SKM-1 treated with dmso at 0.1 percent for 144 hours (cell line): ENCODE measurements around the gene CREB3L4.

Source experiments
- DNase-seq: peaks from one replicate; lab custom pipeline; 2025; ENCODE audit not compliant: unreplicated experiment; lab: John Stamatoyannopoulos, UW

The CREB3L4 gene

DNA sequence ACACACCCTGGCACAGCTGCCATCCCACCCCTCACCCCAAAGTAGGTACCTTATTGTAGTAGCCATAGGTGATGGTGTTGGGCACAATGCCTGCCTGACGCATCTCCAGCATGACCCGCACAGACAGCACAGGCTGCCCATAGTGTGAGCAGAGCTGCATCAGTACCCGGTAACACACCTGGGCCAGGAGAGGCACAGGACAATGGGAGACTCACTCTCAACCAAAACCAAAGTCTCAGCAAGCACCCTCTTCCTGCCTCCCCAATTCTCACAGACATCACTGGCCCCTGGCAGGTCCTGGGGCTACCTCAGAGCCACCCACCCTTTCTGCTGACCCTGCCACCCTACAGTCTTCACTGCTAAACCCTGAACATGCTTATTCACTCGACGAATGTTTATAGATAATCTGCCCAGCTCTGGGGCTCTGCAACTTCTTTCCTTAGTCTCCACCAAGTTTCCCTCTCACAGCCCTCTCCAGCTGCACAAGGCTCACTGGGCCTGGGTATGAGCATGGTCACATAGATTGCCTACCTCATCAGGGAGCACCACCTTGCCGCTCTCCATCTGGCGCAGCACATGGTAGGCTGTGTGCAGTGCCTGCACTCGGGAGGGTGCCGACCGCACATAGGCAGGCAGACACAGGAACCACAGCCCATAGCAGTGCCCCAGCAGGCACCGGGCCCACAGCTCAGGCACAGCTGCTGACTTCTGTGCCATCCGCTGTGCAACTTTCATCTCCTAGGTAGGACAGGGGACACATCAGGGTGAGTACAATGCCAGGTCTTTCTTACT is 31.5 kb upstream of the CREB3L4 start:
- no peak for DNase-seq

DNA sequence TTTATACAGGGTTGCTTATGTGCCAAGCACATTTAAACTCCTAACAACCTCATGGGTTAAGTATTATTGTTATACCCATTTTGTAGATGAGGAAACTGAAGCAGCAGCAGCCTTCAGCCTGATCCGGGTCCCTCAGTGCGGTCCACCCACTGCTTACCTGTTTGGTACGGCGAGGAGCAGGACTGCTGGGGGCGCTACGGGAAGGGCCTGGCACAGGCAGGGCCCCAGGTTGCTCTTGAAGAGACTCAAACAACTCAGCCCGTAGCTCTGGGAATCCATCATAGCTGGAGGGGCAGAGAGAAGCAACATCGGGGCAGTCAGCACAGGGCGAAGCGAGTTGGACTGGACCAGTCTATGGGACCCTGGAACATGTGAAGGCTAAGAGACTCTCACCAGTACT is 30.4 kb upstream of the CREB3L4 start:
- DNase-seq, result no peak

DNA sequence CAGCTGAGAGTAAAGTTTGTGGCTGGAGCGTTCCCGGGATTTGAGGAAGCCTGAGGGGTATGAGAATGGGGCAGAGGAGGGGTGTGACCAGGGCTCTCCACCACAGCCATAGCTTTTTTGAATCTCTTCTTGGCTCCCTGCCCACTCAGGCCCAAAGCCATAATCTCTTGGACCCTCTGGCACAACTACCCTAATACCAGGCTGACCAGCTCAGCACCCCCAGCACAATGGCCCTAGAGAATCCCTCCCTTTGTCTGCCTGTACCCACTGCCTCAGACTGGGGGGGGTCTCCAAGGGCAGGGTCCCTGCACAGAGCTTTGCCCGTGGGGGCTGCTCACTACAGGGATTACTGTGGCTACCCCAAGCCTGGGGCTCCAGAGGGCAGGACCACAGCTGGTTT is 28.7 kb upstream of the CREB3L4 start:
- DNase-seq, result no peak

DNA sequence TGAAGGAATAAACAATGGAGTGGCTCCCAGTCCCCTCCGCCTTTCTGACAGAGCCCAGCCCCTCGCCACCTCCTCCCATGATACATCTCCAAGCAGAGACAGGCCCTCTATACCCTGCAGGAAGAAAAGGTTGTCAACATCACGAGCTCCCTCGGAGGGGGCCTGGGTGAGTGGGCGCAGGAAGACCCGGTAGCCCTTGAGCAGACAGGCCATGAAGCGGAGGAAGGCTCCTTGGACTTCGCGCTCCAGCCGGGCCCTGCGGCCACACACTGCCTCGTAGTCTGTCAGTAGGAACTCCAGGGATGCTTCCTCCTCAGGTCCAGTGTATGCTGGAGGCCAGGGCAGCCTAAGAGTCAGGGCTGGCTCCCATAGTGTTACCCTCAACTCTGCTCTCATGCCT is 28.2 kb upstream of the CREB3L4 start:
- no peak for DNase-seq

DNA sequence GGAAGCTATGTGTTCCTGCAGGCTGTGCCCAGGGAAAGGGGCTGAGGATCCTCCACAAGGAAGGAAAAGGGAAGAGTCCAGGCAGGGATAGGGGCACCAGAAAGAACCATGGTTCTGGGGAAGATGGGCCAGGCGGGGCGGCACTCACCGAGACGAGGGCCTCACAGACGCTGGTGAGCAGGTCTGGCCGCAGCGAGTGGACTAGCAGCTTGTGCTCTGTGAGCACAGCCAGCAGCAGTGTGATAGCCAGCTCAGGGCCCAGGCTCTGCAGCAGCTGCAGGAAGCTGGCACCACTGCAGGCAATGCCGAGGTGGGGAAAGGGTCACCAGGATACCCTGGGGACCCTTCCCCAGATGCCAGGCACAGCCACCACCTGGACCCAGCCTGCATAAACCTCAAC is 26.9 kb upstream of the CREB3L4 start:
- no peak for DNase-seq

DNA sequence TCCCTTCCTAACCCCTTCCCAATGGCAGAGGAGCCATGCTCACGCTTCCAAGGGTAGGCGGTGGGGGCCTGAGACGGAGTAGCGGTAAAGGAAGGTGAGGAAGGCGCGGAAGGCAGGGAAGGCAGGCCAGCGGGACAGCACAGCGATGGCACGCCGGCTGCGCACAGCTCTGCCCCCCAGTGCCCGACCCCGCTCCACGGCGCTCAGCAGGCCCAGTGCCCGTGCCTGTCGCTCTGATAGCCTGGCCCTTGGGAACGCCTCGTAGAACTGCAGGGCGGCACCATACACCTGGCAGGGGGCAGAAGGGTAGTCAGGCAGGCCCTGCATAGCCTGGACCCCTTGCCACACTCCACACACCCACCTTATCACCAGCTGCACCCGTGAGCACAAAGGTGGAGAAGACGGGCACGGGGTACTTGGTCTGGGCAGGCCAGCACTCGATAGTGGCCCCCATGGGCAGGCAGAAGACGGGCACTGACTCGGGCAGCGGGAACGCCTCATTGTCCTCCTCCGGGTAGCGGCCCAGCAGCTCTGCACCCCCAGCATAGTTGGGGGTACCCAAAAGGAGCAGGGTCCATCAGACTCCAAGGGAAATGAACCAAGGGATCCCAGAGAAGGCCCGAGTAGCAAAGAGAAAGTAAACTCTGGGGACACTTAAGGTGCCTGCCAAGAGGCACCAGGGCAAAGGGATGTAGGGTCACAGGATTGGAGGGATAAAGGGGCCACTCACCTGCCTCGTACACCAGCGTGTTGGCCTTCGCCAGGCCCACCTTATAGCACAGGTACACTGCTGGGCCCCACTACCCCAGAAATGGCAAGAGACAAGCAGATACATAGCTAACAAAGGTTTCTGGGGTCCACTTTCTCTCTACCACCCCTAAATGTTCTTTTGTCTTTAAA is 25.6 kb upstream of the CREB3L4 start:
- no peak for DNase-seq

DNA sequence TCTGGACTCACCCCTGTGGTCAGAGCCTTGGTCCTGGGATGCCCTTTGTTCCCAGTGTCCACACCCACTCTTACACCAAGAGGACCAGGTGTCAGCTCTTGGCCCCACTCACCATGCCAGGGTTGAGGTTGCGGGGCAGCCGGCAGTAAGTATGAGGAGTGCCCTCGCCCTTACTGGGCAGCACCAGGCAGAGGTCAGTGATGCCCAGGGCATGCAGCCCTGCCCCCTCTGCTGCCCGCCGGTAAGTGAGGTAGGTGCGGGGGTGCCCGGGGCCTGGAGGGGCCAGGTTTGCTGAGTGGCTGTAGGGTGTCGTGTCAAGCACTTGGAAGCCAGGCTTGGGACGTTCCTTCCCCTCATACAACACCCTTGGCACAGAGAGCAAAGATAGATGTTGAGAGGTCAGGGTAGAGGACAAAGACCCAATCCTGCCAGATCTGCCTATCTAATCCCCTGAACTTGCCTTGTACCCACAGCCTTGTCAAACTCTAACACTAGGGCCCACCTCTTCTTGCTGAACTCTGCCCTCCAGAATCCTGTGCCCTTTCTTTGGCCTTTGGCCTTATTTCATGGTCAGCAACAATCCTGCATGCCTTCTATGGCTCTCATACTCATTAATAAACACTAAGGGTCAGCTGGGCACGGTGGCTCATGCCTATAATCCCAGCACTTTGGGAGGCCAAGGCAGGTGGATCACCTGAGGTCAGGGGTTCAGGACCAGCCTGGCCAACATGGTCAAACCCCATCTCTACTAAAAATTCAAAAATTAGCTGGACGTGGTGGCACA is 24.7 kb upstream of the CREB3L4 start:
- no peak for DNase-seq

DNA sequence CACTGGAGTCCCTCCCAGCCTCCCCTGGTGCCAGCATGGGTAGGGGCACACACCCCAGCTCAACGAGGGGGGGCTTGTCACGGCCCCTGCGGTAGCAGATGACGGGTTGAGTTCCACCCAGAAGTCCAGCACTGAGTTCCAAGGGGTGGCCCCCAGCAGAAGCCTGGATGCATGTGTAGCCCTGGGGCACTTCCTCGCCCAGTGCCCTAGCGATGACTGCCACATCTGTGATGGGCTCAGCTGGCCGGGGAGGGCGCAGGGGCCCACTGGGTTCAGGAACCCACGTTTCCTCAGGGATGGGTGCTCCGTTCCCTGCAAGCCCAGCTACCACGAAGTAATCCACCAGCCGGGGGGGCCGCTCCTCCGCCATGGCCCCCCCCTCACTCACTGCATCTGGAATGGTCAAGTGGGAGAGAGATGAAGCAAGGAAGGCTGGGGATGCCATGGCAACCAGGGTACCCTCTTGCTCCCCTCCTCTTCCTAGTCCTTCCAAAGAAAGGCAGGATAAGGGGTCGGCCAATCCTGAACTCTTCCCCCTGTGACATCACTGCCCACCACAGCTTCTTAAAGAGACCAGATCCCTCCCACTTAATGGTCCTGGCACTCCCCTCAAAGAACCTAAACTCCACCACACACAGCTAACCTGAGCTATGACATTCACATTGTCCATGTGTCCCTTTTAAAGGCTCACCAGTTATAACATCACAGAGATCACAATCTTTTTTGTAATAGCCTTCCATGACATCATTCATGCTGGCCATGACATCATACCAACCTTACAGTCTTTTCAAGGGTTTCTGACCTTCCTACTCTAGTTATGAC is 23.5 kb upstream of the CREB3L4 start:
- peak; percentile 24 for DNase-seq

GRCh38 chr1:153944827-153945117 is 22.9 kb upstream of the CREB3L4 start:
- DNase-seq, result no peak

DNA sequence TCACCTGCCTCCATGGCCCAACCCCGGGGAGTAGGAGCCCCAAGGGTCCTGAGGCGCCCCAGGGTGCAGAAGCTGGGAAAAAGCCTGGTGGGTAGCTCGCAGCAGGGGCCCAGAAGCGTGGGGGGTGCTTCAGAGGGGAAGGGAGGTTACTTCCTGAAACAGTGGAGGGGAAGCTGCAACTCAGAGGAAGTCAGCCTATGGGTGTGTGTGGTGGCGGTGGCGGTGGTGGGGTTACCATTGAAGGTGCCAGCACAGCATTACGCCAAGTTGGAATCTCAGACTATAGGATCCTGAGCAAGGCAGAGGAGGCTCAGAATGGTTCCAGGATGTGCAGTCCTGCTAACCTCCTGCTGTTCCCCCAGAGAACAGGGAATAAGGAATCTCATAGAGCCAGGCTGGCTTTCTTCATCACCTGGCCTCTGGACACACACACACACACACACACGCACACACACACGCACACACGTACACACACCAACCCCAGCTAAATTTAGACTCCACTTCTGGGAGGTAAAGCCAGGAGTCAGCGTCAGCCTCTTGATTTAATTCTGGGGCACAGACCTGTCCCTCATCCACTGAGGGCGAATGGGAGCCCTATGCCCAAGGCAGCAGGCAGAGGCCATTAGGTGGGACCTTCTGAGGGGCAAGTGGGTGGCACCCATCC is 22.4 kb upstream of the CREB3L4 start:
- peak; percentile 97 for DNase-seq

GRCh38 chr1:153945795-153946621 is 21.7 kb upstream of the CREB3L4 start:
- peak; percentile 99 for DNase-seq

DNA sequence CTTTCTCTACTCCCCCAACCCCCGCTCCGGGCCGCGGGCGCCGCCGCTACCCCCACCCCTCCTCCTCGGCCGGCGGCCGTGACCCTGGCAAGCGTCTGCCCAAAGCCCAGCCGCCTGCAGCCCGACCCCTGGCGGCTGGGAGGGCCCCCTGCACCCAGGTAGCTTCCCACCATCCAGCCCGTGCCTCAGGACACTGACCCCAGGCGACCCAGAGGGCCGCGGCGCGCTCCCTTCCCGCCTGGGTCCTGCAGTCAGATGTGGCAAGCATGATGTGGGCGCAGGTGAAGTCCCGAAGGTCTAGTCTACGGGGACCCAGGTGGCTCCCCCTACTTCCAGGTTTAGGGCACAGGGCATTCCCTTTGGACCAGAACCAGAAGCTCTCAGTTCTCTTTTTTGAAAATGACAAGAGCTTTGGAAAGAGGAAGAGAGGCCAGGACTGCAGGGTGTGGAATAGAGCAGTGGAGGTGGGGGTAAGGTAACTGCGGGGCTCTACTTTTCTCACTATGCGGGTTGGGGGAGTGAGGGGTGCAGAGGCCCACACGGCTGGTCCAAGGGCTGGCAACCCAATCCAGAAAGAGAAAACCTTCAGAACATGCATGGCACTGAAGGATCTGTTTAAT is 21.0 kb upstream of the CREB3L4 start, which contains the start of gene DENND4B:
DENND4B (minus strand) TSS at position 97 of the 620 bp plus-strand sequence. CDS start 2,344 bp downstream, outside the sequence.
- peak; percentile 97 for DNase-seq

DNA sequence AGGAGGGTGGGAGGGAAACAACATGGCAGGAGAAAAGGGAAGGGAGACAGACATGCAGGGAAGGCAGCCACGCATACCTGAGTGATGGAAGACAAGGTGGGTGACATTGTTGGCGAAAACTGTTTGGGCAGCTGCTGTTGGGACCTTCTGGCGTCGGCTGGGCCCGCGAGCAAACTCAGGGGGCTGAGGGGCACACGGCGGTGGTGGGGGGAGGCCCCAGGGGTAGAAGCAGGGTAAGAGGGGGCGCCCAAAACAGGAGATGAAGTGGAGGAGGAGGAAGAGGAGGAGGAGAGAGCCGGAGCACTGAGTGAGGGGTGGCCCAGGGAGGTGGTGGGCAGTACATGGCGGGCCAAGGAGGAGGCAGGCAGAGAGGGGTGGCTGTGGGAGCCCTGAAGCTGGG is 16.5 kb upstream of the CREB3L4 start:
- DNase-seq, result no peak

GRCh38 chr1:153951801-153952200 is 15.9 kb upstream of the CREB3L4 start:
- no peak for DNase-seq

GRCh38 chr1:153953859-153954365 is 13.8 kb upstream of the CREB3L4 start:
- no peak for DNase-seq

DNA sequence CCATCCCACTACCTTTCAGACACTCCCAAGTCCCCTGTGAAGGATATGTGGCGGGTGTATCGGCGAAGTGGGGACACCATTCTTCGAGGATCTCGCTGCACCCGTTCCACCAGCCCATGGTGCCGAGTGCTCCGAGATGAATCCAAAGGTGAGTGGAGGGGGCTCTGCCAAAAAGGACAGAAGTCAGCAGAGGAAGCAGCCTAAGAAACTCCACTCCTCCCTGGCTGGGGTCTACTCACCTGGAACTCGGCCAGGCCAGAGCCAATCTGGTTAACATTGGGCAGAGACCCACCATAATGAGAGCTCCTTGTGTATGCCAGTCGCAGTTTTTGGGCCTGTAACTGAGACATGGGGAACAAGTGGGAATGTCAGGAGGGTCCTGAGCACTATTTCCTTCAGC is 12.9 kb upstream of the CREB3L4 start:
- no peak for DNase-seq

DNA sequence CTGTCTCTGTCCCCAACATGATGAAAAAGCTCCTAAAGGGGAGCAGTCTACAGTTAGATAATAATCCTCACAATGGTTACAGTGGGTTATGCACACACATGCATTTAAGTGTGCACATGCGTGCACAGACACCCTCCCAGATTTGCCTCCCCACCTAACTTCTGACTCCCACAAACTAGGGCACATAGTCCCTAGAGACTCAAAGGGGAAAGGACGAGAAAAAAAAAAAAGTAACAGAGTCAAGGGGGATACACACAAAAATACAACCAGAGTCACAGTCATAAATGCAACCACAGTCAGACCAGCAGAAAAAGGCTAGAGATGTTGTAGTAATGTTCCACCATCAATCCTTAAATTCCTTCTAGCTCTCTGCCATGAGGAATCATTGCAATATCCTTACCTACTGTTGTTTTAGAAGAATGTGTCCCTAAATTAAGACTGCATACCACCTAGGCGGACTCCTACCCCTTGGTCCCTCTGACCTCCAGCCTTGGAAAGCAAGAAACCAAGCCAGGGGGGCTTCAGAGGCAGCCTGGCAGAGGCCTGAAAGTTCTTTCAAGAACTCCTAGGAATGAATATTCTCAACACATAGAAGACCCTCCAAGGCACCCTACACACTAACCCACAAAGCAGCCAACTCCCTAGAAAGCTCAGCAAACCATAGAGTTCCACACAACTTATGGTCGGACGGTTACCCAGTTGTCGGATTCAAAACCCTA is 10.5 kb upstream of the CREB3L4 start:
- DNase-seq, result no peak

GRCh38 chr1:153957744-153958110 is 10.0 kb upstream of the CREB3L4 start:
- no peak for DNase-seq
